GM23248 (cell line): Measurements from ENCODE around the gene PON2. TPM values are rescaled to one million over a fixed set of nuclear protein-coding genes. Genes with fewer than 3 reads are reported as not detected.
"Not testable (repeated sequence)": the region's sequence is repeated elsewhere in the genome, so short reads cannot be mapped to it uniquely, and the experiment has no call there.

Experiments used
- DNase-seq: peaks from one replicate; pipeline ENCODE4 v3.0.0-alpha.2; 2015
- H2AFZ ChIP-seq: fragments of 200-600 bp; sonication (generic); 2 replicates; pipeline ENCODE4 v1.6.1; 2016; ENCODE audit warnings: antibody characterized with exemption
- H3F3A ChIP-seq: fragments of 200-600 bp; sonication (generic); 2 replicates; pipeline ENCODE4 v1.6.1; 2016; ENCODE audit warnings: mild to moderate bottlenecking, antibody characterized with exemption, mixed run types; ENCODE audit not compliant: insufficient read depth
- H3K27ac ChIP-seq: fragments of 200-600 bp; sonication (generic); 2 replicates; pipeline ENCODE4 v1.5.1; 2016; ENCODE audit warnings: mild to moderate bottlenecking
- H3K27me3 ChIP-seq: fragments of 200-600 bp; sonication (generic); replicated peaks from 2 replicates; pipeline ENCODE4 v1.6.1; 2016; ENCODE audit warnings: mild to moderate bottlenecking; ENCODE audit not compliant: insufficient read depth
- H3K36me3 ChIP-seq: fragments of 200-600 bp; sonication (generic); 2 replicates; pipeline ENCODE4 v1.6.1; 2016; ENCODE audit warnings: low read depth, mild to moderate bottlenecking
- H3K4me1 ChIP-seq: fragments of 200-600 bp; sonication (generic); 2 replicates; pipeline ENCODE4 v1.6.1; 2016; ENCODE audit warnings: mild to moderate bottlenecking; ENCODE audit not compliant: insufficient read depth
- H3K4me2 ChIP-seq: fragments of 200-600 bp; sonication (generic); one replicate; pipeline ENCODE4 v1.6.1; 2016; ENCODE audit warnings: mild to moderate bottlenecking; ENCODE audit not compliant: unreplicated experiment
- H3K4me3 ChIP-seq: fragments of 200-600 bp; sonication (generic); 2 replicates; pipeline ENCODE4 v1.5.1; 2016; ENCODE audit warnings: mild to moderate bottlenecking
- H3K79me2 ChIP-seq: fragments of 200-600 bp; sonication (generic); 2 replicates; pipeline ENCODE4 v1.6.1; 2016; ENCODE audit warnings: mild to moderate bottlenecking; ENCODE audit not compliant: insufficient read depth
- H3K9ac ChIP-seq: fragments of 200-600 bp; sonication (generic); 2 replicates; pipeline ENCODE4 v1.6.1; 2016; ENCODE audit warnings: mild to moderate bottlenecking
- H3K9me2 ChIP-seq: fragments of 200-600 bp; sonication (generic); 2 replicates; pipeline ENCODE4 v1.6.1; 2016; ENCODE audit warnings: mixed run types, mild to moderate bottlenecking, moderate library complexity; ENCODE audit not compliant: insufficient read depth
- H3K9me3 ChIP-seq: fragments of 200-600 bp; sonication (generic); one replicate; pipeline ENCODE4 v1.6.1; 2017; ENCODE audit warnings: low read depth
- H4K20me1 ChIP-seq: fragments of 200-600 bp; sonication (generic); 2 replicates; pipeline ENCODE4 v1.6.0; 2016; ENCODE audit not compliant: insufficient read depth
- EZH2 ChIP-seq: fragments of 200-600 bp; sonication (generic); IDR thresholded peaks from 2 replicates; pipeline ENCODE4 v1.6.1; 2018; ENCODE audit warnings: antibody characterized with exemption, mild to moderate bottlenecking; ENCODE audit not compliant: insufficient read depth, poor library complexity, severe bottlenecking
- EZH2phosphoT487 ChIP-seq: fragments of 200-600 bp; sonication (generic); IDR thresholded peaks from 2 replicates; pipeline ENCODE4 v1.6.1; 2018; ENCODE audit warnings: antibody characterized with exemption, moderate library complexity, mild to moderate bottlenecking, low read depth; ENCODE audit not compliant: insufficient read depth
- WGBS, 2 experiments: methylation state at CpG; one replicate each; pipeline ENCODE4 v1.1.6; 2015 to 2017; ENCODE audit warnings: low lambda C conversion rate in 2 of 2, low coverage in 1 of 2; ENCODE audit errors: missing lambda C conversion rate in 2 of 2; 5-methylcytosine and 5-hydroxymethylcytosine counted together
- in situ Hi-C: fragments of 300-500 bp; cut with MboI; formaldehyde crosslinking; loops from 2 replicates; pipeline ENCODE4 v1.15.0; 2020
- polyA plus RNA-seq: library from polyadenylated mRNA; unstranded; fragments of >200 nt; fragmentation: Nextera tagmentation; extraction: Ambion mirVana; gene quantifications from 2 replicates; pipeline ENCODE4 v1.2.1, GENCODE V29; 2016
- total RNA-seq: library from RNA; depleted of rRNA; stranded (reverse); fragments of >200 nt; shearing (Covaris generic); gene quantifications from 2 replicates; pipeline ENCODE4 v1.2.3, GENCODE V29; 2014

PON2 gene
- total and polyA plus RNA-seq, 2 experiments from 2014 or later: 65.6 to 99.7 TPM

DNA sequence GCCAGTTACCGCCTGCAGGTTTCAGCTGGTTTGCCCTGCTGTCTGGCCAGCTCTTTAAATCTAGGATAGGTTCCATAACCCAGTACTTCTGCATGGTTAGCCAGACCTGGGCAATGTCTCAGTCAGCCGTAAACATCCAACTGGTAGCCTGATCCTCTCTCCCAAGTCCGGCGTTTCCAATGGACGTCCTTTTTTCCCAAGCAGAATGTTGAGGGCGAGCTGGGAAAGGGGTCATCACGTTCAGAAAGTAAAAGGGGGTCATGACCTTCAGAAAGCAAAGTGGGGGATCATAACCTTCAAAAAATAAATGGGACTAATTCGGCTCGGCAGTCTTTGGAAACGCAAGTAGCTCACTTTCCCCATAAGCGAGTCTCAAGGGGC lies 39.1 kb downstream of the PON2 start:
- no peak overlapping the region for H3K4me2 ChIP-seq
- TF ChIP-seq EZH2 (no peak), EZH2phosphoT487 (no peak)
- no peak for DNase-seq

DNA sequence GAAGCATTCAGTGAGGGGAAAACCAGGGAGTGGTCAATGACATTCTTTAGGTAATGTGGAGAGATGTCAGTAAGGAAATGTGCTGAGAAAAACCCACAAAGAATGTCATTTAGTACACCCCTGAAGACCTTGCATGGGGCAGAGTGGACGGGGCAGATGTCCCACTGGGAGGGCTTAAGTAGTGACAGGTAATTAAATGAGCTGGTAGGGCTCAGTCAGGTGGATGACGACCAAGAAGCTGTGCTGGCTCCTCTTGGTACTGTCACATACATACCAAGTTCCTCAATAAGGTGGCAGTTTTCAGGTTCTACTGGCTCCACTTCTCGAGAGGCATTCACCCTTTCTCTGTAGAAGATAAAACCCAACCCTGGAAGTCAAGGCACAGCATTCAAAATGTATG lies 40.5 kb downstream of the PON2 start:
- Histone ChIP-seq H3K4me3 (no peak overlapping the region), H3K9me3 (no peaks in the 10 kb centered on the region), H3K27ac (no peak overlapping the region), H3K9me2 (no peaks in the 10 kb centered on the region), H3K79me2 (no peaks in the 10 kb centered on the region), H3K36me3 (no peaks in the 10 kb centered on the region), H4K20me1 (no peaks in the 10 kb centered on the region), H3K4me2 (no peak overlapping the region), H3K27me3 (no peaks in the 10 kb centered on the region), H3K9ac (no peak overlapping the region), H3F3A (no peaks in the 10 kb centered on the region), H2AFZ (no peak overlapping the region), H3K4me1 (no peaks in the 10 kb centered on the region)
- TF ChIP-seq EZH2: no peak
- no peak for TF ChIP-seq EZH2phosphoT487
- in situ Hi-C loops: no loop called here
- DNase-seq: no peak
- WGBS, 2 experiments: 72 to 87% methylated on average over 3 of the region's 3 CpGs

More for the DNA sequence above, 39.1 kb downstream of the PON2 start:
- no peak overlapping the region for H3K27ac ChIP-seq
- in situ Hi-C loops: no loop called here
- no peaks in the 10 kb centered on the region for H3K27me3 ChIP-seq
- H3K4me1 ChIP-seq: no peaks in the 10 kb centered on the region
- WGBS, 2 experiments: 90 to 96% methylated on average over 11 of the region's 11 CpGs
- H2AFZ ChIP-seq: peak overlapping the region; percentile 90
- no peak overlapping the region for H3K9ac ChIP-seq
- H3K9me3 ChIP-seq: no peaks in the 10 kb centered on the region
- no peaks in the 10 kb centered on the region for H3F3A ChIP-seq
- no peaks in the 10 kb centered on the region for H4K20me1 ChIP-seq
- H3K36me3 ChIP-seq: no peaks in the 10 kb centered on the region
- no peaks in the 10 kb centered on the region for H3K9me2 ChIP-seq
- H3K79me2 ChIP-seq: no peaks in the 10 kb centered on the region
- no peak overlapping the region for H3K4me3 ChIP-seq

- Histone ChIP-seq H3K4me1 (no peaks in the 10 kb centered on the region), H3K36me3 (no peaks in the 10 kb centered on the region), H2AFZ (no peak overlapping the region), H3K79me2 (no peaks in the 10 kb centered on the region), H3F3A (no peaks in the 10 kb centered on the region), H3K4me2 (no peak overlapping the region), H3K27ac (no peak overlapping the region), H3K9ac (no peak overlapping the region), H3K9me3 (no peaks in the 10 kb centered on the region), H3K27me3 (no peaks in the 10 kb centered on the region), H4K20me1 (no peaks in the 10 kb centered on the region), H3K4me3 (no peak overlapping the region), H3K9me2 (no peaks in the 10 kb centered on the region)
- in situ Hi-C loops: no loop called here
- DNase-seq: no peak
- WGBS, 2 experiments: 31 to 46% methylated on average over 2 of the region's 2 CpGs
- TF ChIP-seq EZH2phosphoT487 (no peak), EZH2 (no peak)
Observed at GRCh38 chr7:95391761-95392160, 43.1 kb downstream of the PON2 start.

DNA sequence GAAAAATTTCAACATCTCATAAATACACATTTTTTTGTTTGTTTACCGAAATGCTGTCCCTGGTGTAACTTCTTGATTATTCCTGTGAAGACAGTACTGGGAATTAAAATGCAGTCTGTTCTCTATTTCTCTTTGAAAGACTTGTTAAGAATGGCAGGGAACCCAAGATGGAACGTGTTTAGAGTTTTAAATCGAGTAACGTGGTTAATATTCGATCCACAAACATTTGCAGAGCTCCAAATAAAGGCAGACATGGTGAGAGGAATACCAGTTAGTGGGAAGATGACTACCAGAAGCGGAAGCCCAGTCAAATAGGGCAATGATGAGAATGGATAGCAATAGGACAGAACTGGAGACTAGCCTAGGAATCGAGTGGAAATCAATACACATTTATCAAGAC lies 45.3 kb downstream of the PON2 start:
- TF ChIP-seq EZH2 (no peak), EZH2phosphoT487 (no peak)
- no peaks in the 10 kb centered on the region for H3K79me2 ChIP-seq
- no peaks in the 10 kb centered on the region for H3K9me2 ChIP-seq
- H3K9ac ChIP-seq: no peak overlapping the region
- no peaks in the 10 kb centered on the region for H3K4me1 ChIP-seq
- no peak for DNase-seq
- H3K9me3 ChIP-seq: no peaks in the 10 kb centered on the region
- H3F3A ChIP-seq: no peaks in the 10 kb centered on the region
- in situ Hi-C loops: no loop called here
- H3K4me2 ChIP-seq: no peak overlapping the region
- H2AFZ ChIP-seq: no peak overlapping the region
- H3K27me3 ChIP-seq: no peaks in the 10 kb centered on the region
- H3K27ac ChIP-seq: no peak overlapping the region
- H3K4me3 ChIP-seq: no peak overlapping the region
- no peaks in the 10 kb centered on the region for H3K36me3 ChIP-seq
- 67 to 75% methylated on average over 7 of the region's 7 CpGs for WGBS, 2 experiments
- H4K20me1 ChIP-seq: no peaks in the 10 kb centered on the region

- WGBS, 2 experiments: 77 to 80% methylated on average over 10 of the region's 10 CpGs
- H3K4me1 ChIP-seq: not testable (repeated sequence)
Observed at GRCh38 chr7:95379457-95379856, 55.4 kb downstream of the PON2 start.

More at GRCh38 chr7:95379457-95379856, 55.4 kb downstream of the PON2 start:
- H3K4me2 ChIP-seq, H3K36me3 ChIP-seq, H4K20me1 ChIP-seq, H3K27ac ChIP-seq, H3K9ac ChIP-seq, H3K27me3 ChIP-seq, H3F3A ChIP-seq, DNase-seq, H3K9me2 ChIP-seq, in situ Hi-C loops, H3K4me3 ChIP-seq, H2AFZ ChIP-seq, H3K79me2 ChIP-seq, H3K9me3 ChIP-seq: not testable (repeated sequence)
